ENCODE data around the gene MYLK4.

The MYLK4 gene

DNA sequence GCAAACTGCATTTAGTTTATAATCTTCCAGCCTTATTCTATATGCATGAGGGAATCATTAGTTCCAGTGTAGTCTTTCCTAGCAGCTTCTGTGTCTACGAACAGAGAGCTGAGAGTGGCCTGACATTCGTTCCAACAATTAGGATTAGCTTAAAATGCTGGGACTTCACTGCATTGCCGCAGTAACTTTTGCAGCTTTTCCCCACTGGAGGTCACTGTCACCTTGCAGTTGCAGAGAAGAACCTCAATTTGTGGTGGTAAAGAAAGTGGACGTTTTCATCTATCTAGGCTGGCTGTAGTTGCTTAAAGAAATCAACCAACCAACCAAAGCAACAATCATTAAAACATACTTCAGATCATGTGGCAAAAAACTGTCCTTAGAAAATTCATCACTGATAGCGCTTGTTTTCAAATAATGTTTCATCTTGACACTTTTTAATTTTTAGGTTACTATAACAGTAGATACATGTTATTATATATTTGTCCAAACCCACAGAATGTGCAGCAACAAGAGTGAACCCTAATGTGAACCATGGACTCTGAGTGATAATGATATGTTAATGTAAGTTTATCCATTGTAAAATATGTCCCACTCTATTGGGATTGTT is 12.2 kb downstream of the MYLK4 start:
- Mint-ChIP-seq H3K4me1 (peaks cover 5% of the 10 kb centered on the region), H3K4me3 (no peak overlapping the region), H3K27ac (no peak overlapping the region), H3K36me3 (no peaks in the 10 kb centered on the region), H3K9me3 (no peaks in the 10 kb centered on the region)
- ATAC-seq (peak; percentile 59), DNase-seq (ENCODE audit: low spot score in 2 of 2) (peak in 1 of 2 donors; percentile 63)

DNA sequence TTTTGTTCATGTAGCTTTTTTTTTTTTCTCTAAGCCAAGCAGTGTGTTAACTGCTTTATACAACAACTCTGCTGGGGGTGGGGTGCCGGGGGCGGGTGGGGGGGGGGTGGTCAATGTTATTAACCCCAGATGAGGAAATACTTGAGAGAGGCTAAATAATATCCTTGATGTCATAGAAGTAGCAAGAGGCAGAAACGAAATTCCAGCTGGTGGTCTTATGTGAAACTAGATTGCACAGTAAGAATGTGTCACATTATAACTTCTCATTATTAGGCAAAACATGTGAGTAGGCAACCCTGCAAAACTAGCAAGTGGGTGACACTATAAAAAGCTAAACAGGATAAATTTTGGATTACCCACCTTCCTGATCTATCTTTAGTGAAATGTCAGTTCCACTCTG is 12.8 kb downstream of the MYLK4 start:
- no peaks in the 10 kb centered on the region for H3K36me3 Mint-ChIP-seq
- peaks cover 10% of the 10 kb centered on the region for H3K4me1 Mint-ChIP-seq
- no peak for DNase-seq (ENCODE audit: low spot score in 2 of 2)
- H3K4me3 Mint-ChIP-seq = no peak overlapping the region
- no peaks in the 10 kb centered on the region for H3K9me3 Mint-ChIP-seq
- H3K27ac Mint-ChIP-seq = no peak overlapping the region
- ATAC-seq = peak; percentile 53

DNA sequence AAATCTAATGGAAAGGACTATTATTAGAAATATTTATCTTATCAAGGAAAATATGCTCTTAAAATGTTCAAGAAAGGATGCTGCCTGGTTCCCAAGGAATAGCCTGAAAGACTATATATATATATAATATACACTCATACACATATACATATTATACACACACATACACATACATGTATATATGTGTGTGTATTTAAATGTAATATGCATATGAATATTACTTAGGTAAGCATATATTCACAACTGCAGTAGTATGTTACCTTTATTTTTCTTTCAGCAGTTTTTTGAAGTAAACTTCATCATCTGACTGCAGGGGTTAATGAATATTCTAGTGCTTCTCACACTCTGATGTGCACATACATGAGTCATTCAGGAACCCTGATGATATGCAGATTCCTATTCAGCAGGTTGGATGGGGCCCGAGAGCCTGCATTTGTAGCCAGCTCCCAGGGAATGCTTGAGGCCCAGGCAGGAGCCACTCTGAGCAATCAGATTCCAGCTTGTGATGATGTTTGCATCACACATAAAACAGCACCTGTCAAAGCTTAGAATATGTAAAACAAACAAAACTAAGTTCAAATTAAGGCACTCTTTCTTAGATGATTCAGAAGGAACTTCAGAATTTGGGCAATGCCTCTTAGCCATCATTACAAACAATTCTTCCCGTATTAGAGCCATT is 16.1 kb downstream of the MYLK4 start:
- no peaks in the 10 kb centered on the region for H3K36me3 Mint-ChIP-seq
- peaks cover 14% of the 10 kb centered on the region for H3K4me1 Mint-ChIP-seq
- no peak overlapping the region for H3K27ac Mint-ChIP-seq
- ATAC-seq (no peak), DNase-seq (ENCODE audit: low spot score in 2 of 2) (no peak)
- no peak overlapping the region for H3K4me3 Mint-ChIP-seq
- H3K9me3 Mint-ChIP-seq = no peaks in the 10 kb centered on the region

DNA sequence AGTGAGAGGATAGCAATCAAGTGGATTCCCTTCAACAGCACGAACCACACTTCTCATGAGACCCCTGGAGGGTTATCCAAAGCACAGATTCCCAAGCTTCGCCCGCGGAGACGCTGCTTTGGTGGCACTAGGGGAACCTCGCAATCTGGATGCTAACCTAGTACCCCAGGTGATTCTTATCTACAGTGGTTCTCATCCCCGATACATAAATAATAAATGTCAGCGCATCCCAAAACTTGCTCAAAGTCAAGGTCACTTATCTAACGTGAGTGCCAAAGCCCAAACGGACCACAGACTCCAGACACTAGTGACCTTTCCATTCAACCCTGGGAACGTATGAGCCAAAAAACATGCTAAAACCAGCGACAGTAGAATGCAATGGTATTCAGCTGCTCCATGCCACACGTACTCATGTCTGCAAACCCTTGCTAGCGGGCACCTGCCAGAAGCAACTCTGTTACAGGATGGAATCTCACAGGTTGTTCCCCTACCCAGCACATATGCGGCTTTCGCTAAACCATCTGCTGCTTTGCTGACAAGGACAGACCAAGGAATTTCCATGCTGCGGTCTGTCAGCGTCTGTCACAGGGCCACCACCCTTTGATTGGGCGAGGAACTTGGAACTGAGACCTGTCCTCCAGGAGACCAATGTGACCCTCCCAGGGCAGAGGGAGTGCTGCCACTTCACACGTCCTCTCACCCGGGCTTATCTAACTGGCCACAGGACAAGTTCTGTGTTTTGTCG is 16.8 kb downstream of the MYLK4 start:
- no peak overlapping the region for H3K4me3 Mint-ChIP-seq
- no peaks in the 10 kb centered on the region for H3K36me3 Mint-ChIP-seq
- H3K9me3 Mint-ChIP-seq = no peaks in the 10 kb centered on the region
- H3K27ac Mint-ChIP-seq = peak overlapping the region; percentile 65
- DNase-seq (ENCODE audit: low spot score in 2 of 2) (no peak), ATAC-seq (no peak)
- peaks cover 14% of the 10 kb centered on the region for H3K4me1 Mint-ChIP-seq

DNA sequence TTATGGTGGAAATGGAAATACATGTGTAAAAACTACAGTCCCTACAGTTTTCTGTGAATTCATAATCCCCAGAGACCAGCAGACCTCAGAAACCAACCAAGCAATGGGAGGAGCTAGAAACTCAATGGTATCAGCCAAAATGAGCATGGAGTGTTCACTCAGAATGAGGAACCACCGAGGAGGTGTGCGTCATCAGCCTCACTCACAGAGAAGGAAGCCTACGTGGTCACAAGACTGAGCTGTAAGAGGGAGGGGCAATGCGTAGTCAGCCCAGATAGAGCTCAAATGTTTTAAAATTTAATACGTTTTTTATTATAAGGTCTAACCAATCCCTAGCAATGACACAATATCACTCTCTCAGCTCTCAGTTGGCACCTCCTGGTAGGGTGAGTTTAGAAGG is 17.4 kb downstream of the MYLK4 start:
- no peaks in the 10 kb centered on the region for H3K36me3 Mint-ChIP-seq

DNA sequence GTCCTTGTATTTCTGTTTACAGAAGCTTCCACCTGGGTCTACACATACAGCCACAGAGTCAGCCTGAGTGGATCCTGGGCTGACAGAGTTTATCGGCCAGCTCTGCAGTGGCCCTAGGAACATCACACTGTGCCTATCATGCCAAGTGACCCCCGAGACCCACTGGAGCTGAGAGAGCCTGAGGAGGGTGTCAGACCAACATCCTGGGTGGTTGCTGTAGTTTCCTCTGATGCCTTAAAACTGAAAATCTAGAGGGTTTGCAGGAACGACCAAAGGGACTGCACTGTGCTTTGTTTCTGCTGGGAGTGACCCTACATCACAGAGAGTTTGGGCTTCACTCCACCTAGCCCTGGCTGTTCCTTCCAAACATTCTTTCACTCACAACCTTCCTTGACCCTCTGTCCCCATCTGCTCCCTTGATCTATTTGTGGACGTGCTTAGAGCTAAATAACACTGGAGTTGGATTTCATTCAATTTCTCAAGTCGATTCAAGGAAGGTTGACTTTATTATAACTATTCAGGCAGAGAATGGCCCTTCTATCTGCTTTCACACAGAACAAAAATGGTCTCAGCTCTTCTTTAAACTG is 18.1 kb downstream of the MYLK4 start:
- no peak overlapping the region for H3K27ac Mint-ChIP-seq
- no peaks in the 10 kb centered on the region for H3K36me3 Mint-ChIP-seq
- ATAC-seq (no peak), DNase-seq (ENCODE audit: low spot score in 2 of 2) (no peak)
- no peaks in the 10 kb centered on the region for H3K9me3 Mint-ChIP-seq
- H3K4me1 Mint-ChIP-seq = peaks cover 12% of the 10 kb centered on the region
- no peak overlapping the region for H3K4me3 Mint-ChIP-seq

More for the DNA sequence above, 17.4 kb downstream of the MYLK4 start:
- peak in 1 of 2 donors; percentile 61 for DNase-seq (ENCODE audit: low spot score in 2 of 2)
- Mint-ChIP-seq H3K9me3 (no peaks in the 10 kb centered on the region), H3K4me1 (peaks cover 14% of the 10 kb centered on the region), H3K27ac (peak overlapping the region; percentile 65), H3K4me3 (no peak overlapping the region)
- peak; percentile 98 for ATAC-seq

DNA sequence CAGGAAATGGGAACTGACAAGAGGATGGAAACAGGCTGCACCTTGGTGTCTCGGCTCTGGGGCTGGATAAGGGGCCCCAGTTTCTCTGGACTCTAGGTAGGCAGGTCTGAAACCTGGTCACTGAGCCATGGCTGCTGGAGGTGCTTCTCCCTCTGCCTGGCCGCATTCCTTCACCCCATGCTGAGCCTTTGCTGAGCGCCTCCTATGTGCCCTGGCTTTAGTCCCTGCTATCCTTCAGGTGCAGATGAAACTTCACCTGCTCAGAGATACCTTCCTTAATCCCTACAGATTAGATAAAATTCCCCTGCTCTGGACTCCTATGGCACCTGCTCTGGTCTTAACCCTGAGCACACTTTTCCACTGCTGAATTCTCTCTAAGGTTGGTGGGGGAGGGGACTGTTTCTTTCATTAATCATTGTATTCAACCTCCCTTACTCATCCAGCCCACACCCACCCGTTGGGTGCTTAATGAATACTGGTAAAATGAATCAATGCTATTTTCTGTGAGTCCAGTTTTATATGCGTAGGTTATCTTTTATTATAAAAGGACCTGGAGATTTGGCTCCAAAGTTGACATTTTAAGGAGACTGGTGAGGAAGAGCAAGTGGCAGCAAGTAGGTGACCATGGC is 19.3 kb downstream of the MYLK4 start:
- Mint-ChIP-seq H3K4me3 (no peak overlapping the region), H3K27ac (no peak overlapping the region), H3K4me1 (peaks cover 9% of the 10 kb centered on the region), H3K36me3 (no peaks in the 10 kb centered on the region), H3K9me3 (no peaks in the 10 kb centered on the region)
- ATAC-seq (no peak), DNase-seq (ENCODE audit: low spot score in 2 of 2) (no peak)

DNA sequence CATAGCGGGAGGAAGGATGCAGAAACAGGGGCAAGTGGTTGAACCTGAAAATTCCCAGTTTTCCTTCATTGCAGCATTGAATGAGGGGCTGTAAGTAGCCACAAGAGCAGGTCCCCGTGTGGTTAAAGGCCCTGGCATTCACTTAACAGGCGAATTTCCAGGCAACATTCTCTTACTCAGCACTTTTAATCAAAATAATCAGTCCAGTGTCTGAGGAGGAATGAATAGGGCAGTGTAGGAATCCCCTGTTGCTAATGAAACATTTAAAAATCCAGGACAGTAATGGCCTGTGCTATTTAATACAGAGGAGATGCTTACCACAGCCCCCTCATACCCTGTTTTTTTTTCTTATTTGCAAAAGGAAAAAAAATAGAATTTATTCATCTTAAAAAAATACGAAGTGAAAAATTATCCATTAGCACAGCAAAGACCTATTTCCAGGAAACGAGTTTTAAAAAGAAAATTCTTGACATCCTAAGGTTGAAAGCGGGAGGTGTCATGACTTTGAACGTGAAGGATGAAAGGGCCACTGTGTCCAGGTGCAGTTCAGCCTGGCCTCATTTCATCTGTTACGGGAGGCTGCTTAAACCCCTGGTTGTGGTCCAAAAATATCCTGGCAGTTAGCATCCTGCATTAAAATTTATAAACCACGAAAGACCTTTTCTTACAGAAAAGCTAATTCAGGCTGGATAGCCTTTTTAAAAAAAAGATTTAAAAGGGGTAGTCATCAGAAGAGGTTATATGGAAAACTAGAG is 20.2 kb downstream of the MYLK4 start:
- Mint-ChIP-seq H3K36me3 (no peaks in the 10 kb centered on the region), H3K4me1 (peaks cover 9% of the 10 kb centered on the region), H3K4me3 (no peak overlapping the region), H3K27ac (no peak overlapping the region), H3K9me3 (no peaks in the 10 kb centered on the region)
- ATAC-seq (no peak), DNase-seq (ENCODE audit: low spot score in 2 of 2) (no peak)

DNA sequence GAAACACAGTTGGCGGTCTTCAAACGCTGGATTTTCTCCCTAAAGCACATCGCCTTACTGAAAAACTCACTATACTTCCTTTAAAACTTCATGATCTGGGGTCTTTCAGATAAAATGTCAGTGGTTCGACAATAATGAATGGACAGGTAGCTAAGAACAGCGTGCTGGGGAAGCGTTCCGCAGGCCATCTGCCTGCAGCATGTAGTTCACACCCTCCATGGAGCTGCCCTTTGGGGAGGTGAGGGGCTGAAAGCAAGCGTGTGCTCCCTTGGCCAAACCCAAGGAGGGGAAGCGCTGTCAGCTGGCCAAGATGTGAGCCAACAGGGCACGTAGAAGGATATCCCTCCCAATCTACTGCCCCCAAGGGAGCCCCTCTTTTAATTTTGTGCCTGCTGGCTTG is 20.8 kb downstream of the MYLK4 start:
- H3K4me3 Mint-ChIP-seq = no peak overlapping the region
- ATAC-seq = no peak
- H3K27ac Mint-ChIP-seq = no peak overlapping the region
- H3K36me3 Mint-ChIP-seq = no peaks in the 10 kb centered on the region
- peaks cover 9% of the 10 kb centered on the region for H3K4me1 Mint-ChIP-seq
- DNase-seq (ENCODE audit: low spot score in 2 of 2) = no peak
- H3K9me3 Mint-ChIP-seq = no peaks in the 10 kb centered on the region

DNA sequence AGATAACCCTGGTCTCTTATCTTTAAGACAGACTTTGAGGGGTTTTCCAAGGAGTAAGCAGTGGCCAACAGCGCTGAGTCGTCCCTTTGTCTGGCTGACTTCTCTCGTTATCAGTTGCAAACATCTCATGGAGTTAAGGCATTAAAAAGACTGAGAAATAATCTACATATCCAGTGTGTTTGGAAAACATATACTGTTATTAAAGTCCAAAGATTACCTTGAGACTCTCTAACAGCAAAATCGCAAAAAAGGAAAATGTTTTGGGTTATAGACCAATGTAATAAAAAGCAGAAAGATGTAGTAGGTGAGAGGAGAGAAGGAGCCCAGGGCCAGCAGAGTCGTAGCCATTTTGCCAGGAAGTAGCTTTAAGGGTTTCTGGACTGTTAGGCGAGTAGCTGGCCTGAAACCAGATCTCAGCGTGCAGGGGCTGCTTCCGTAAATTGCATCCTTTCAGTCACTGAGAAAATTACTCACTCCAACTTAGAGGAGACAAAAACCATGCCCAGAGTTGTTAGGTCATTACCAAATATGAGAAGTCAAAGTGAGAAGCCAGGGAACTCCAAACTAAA is 24.6 kb downstream of the MYLK4 start:
- Mint-ChIP-seq H3K4me3 (no peak overlapping the region), H3K36me3 (no peaks in the 10 kb centered on the region), H3K4me1 (no peaks in the 10 kb centered on the region), H3K9me3 (peaks cover 3% of the 10 kb centered on the region), H3K27ac (no peak overlapping the region)
- no peak for DNase-seq (ENCODE audit: low spot score in 2 of 2)
- peak; percentile 58 for ATAC-seq

DNA sequence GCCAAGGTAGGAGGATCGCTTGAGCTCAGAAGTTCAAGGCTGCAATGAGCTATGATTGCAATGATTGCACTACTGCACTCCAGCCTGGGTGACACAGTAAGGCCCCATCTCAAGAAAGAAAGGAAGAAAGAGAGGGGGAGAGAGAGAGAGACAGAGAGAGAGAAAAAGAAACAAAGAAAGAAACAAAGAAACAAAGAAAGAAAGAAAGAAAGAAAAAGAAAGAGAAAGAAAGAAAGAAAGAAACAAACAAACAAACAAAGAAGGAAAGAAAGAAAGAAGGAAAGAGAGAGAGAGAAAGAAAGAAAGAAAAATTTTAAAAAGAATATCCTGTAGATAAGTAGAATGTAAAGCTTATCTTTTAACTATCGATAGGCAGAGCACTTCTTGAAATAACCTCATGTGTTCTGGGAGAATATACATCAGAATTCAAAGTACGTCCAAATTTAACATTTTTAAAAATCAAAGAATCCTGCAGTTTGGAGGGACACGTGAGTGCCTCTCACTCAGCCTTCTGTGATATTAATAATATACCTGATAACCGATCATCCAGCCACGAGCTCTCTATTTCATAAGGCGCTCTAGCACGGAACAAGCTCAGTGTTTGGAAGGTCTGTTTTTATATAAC is 25.2 kb downstream of the MYLK4 start:
- no peak overlapping the region for H3K27ac Mint-ChIP-seq
- H3K4me3 Mint-ChIP-seq = no peak overlapping the region
- ATAC-seq (no peak), DNase-seq (ENCODE audit: low spot score in 2 of 2) (no peak)
- H3K4me1 Mint-ChIP-seq = no peaks in the 10 kb centered on the region
- H3K36me3 Mint-ChIP-seq = no peaks in the 10 kb centered on the region
- peaks cover 3% of the 10 kb centered on the region for H3K9me3 Mint-ChIP-seq

DNA sequence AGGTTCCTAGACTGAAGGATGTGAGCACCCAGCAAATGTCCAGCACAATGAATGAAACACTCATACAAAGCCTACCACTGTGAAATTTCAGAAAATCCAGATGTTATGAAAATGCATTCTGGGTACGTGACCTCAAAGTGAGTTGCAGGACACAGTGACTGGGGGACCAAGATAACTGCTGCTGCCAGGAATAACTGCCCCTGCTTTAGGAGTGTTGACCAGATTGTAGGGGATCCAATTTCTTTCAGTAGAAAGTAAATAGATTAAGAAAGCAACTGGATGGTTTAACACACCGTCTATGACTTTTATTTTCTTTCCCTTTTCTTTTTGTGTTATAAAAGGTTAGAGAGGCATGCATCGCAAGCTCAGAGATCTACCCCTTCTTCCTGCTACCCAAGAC is 29.5 kb downstream of the MYLK4 start:
- ATAC-seq (no peak), DNase-seq (ENCODE audit: low spot score in 2 of 2) (no peak)
- Mint-ChIP-seq H3K36me3 (no peaks in the 10 kb centered on the region), H3K27ac (no peak overlapping the region), H3K4me3 (no peak overlapping the region), H3K9me3 (peaks cover 3% of the 10 kb centered on the region), H3K4me1 (no peaks in the 10 kb centered on the region)

DNA sequence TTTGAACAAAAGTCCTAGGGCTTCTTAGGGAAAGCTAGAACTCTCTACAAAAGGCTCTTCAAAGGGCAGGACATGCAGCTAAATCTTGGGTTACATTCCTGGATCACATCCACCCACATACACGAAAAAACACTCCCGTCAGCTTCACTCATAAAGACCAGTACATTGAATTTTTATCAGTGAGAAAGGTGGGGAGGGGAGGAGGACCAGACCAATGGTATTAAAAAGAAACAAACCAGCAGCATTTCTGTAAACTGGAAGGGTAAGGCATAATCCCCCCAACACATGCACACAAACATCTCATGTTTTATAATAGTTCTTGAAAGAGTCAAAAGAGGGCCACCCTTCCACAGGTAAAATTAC is 31.6 kb downstream of the MYLK4 start:
- no peak overlapping the region for H3K27ac Mint-ChIP-seq
- no peaks in the 10 kb centered on the region for H3K36me3 Mint-ChIP-seq
- no peaks in the 10 kb centered on the region for H3K4me1 Mint-ChIP-seq
- DNase-seq (ENCODE audit: low spot score in 2 of 2) (no peak), ATAC-seq (no peak)
- H3K4me3 Mint-ChIP-seq = no peak overlapping the region
- H3K9me3 Mint-ChIP-seq = peaks cover 3% of the 10 kb centered on the region

DNA sequence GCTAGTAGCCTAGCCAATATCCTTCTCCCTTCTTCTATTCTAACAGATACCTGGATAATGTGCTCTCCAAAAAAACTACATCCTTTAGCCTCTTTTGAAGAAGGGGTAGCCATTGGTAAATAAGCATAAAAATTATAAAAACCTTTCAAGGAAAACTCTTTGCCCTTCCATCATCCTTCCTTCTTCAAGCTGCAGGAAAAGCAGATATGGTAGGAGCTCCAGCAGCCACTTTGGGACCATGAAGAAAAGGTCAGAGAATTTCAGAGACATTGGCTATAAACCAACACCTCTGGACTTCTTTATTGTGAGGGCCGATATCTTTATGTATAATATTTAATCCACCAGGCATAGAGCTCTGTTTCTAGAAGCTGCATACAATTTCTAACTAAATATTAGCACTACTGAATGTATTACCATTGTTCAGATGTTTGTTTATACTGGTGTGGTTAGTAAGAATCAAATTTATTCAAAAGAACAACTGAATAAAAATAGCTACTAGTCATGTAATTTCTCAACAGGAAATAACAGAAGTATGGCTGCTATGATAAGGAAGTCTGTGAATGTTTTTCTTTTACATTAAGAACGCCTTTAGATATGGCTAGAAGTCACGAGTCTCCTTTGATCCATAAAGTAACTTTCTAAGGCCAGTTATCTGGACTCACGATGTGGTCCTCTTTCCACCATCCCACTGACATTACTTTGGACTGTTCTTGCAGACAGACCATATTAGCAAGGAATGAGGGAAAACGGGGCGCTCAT is 32.2 kb downstream of the MYLK4 start:
- DNase-seq (ENCODE audit: low spot score in 2 of 2) (no peak), ATAC-seq (no peak)
- no peaks in the 10 kb centered on the region for H3K4me1 Mint-ChIP-seq
- no peak overlapping the region for H3K4me3 Mint-ChIP-seq
- H3K27ac Mint-ChIP-seq = no peak overlapping the region
- peaks cover 3% of the 10 kb centered on the region for H3K9me3 Mint-ChIP-seq
- no peaks in the 10 kb centered on the region for H3K36me3 Mint-ChIP-seq

Data from stimulated activated effector memory CD8-positive, alpha-beta T cell treated with anti-CD3 and anti-CD28 coated beads, Interleukin-12 subunit alpha, Interleukin-12 subunit beta, amount 100 ng/mL, for 72 hours (primary cell).